AG08395 (cell line): ENCODE data around the gene ZBTB47.

ENCODE experiments used
- DNase-seq: peaks from one replicate; pipeline ENCODE4 v3.0.0; 2012; ENCODE audit warnings: mixed read lengths, low spot score

Gene ZBTB47

GRCh38 chr3:42653560-42654330, at the start of gene ZBTB47:
Gene ZBTB47, plus strand, starts transcription at chr3:42653697. Its CDS starts 4,659 bp downstream, at chr3:42658356.
- peak; percentile 39 for DNase-seq

GRCh38 chr3:42605546-42606173, 47.8 kb upstream of the ZBTB47 start:
- no peak for DNase-seq

GRCh38 chr3:42608581-42608980, 44.9 kb upstream of the ZBTB47 start:
- peak; percentile 7 for DNase-seq

GRCh38 chr3:42610976-42611375, 42.5 kb upstream of the ZBTB47 start:
- DNase-seq = no peak

GRCh38 chr3:42612217-42612616, 41.3 kb upstream of the ZBTB47 start:
- no peak for DNase-seq

GRCh38 chr3:42612928-42613327, 40.6 kb upstream of the ZBTB47 start:
- no peak for DNase-seq

- peak; percentile 15 for DNase-seq
Measured at GRCh38 chr3:42613462-42613861, 40.0 kb upstream of the ZBTB47 start.

GRCh38 chr3:42631620-42632019, 21.9 kb upstream of the ZBTB47 start:
- DNase-seq = no peak

- no peak for DNase-seq
Measured at GRCh38 chr3:42632146-42632545, 21.4 kb upstream of the ZBTB47 start.

GRCh38 chr3:42633544-42633943, 20.0 kb upstream of the ZBTB47 start:
- no peak for DNase-seq

GRCh38 chr3:42635111-42635510, 18.4 kb upstream of the ZBTB47 start:
- DNase-seq = no peak

GRCh38 chr3:42637001-42637400, 16.5 kb upstream of the ZBTB47 start:
- DNase-seq = no peak

GRCh38 chr3:42638339-42638842, 15.1 kb upstream of the ZBTB47 start:
- DNase-seq = no peak

- no peak for DNase-seq
Measured at GRCh38 chr3:42639192-42639591, 14.3 kb upstream of the ZBTB47 start.

- no peak for DNase-seq
Measured at GRCh38 chr3:42640129-42640528, 13.4 kb upstream of the ZBTB47 start.

GRCh38 chr3:42640771-42641370, 12.6 kb upstream of the ZBTB47 start:
- DNase-seq = no peak

- DNase-seq = no peak
Measured at GRCh38 chr3:42647821-42648459, 5.6 kb upstream of the ZBTB47 start.

GRCh38 chr3:42649006-42649405, 4.5 kb upstream of the ZBTB47 start:
- no peak for DNase-seq

- DNase-seq = no peak
Measured at GRCh38 chr3:42649783-42650182, 3.7 kb upstream of the ZBTB47 start.

GRCh38 chr3:42651248-42652091, 2.0 kb upstream of the ZBTB47 start:
- DNase-seq = peak; percentile 87

- no peak for DNase-seq
Measured at GRCh38 chr3:42652251-42652610, 1.3 kb upstream of the ZBTB47 start.
